ENCODE results near the gene PAIP1.
"Not testable (repeated sequence)": the region's sequence is repeated elsewhere in the genome, so short reads cannot be mapped to it uniquely, and the experiment has no call there.

PAIP1 gene

GRCh38 chr5:43598927-43599326 lies 42.0 kb upstream of the PAIP1 start:
- not testable (repeated sequence) for H3K23ac ChIP-seq (ENCODE audit: low read depth, low read length, poor library complexity); H2BK12ac ChIP-seq (ENCODE audit: low read length); H4K91ac ChIP-seq (ENCODE audit: low read depth, low read length, poor library complexity); H3K4me2 ChIP-seq (ENCODE audit: insufficient read depth, low read length, poor library complexity, severe bottlenecking); H3K18ac ChIP-seq (ENCODE audit: low read length); H2AK5ac ChIP-seq (ENCODE audit: low read depth, low read length); H3K36me3 ChIP-seq (replicated peaks in 1 of 2; ENCODE audit: control insufficient read depth in 2 of 2, insufficient read depth in 2 of 2, low read length in 2 of 2); H2BK120ac ChIP-seq (ENCODE audit: low read depth, low read length); H3K27ac ChIP-seq (replicated peaks; ENCODE audit: low read length); H3K4me3 ChIP-seq (ENCODE audit: low read length in 2 of 2); H3K14ac ChIP-seq (ENCODE audit: low read length); H4K8ac ChIP-seq (ENCODE audit: low read depth, low read length); H3K9ac ChIP-seq (ENCODE audit: low read depth, low read length, poor library complexity); H2BK5ac ChIP-seq (ENCODE audit: low read length); H3K4ac ChIP-seq (ENCODE audit: low read length); H2AFZ ChIP-seq (ENCODE audit: low read length); H3K27me3 ChIP-seq (ENCODE audit: control insufficient read depth in 3 of 3, insufficient read depth in 3 of 3, low read depth in 1 of 3, low read length in 3 of 3); DNase-seq (ENCODE audit: low spot score); H2BK15ac ChIP-seq (ENCODE audit: low read length); H3K4me1 ChIP-seq (ENCODE audit: control insufficient read depth in 2 of 2, insufficient read depth in 1 of 2, low read depth in 1 of 2, low read length in 2 of 2); H3K79me1 ChIP-seq (ENCODE audit: low read depth, low read length); H3K9me3 ChIP-seq (replicated peaks in 1 of 2; ENCODE audit: control insufficient read depth in 2 of 2, insufficient read depth in 1 of 2, low read depth in 1 of 2, low read length in 2 of 2)
- WGBS, 2 donors (ENCODE audit: extremely low coverage in 2 of 2, insufficient read length in 2 of 2, insufficient replicate concordance in 1 of 2): no CpG with 5 or more reads among the region's 1 CpG

DNA sequence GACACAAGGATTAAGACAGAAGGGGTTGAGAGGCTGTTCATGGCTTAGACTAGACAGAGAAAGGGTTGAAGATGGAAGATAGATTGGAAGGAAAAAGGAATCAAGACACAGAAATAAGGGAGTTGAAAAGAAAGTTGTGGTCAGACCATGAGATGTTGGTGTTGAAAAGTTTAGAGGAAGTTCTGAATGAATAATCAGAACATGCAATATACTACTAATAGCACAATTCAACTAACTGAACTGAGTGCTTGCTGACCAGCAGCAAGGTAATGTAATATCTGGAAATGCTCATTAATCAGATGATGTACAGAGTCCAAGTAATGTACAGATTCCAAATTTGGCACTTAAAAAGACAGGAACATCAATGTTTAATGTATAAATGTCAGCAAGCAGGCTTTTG lies 35.5 kb upstream of the PAIP1 start:
- H2BK12ac ChIP-seq (ENCODE audit: low read length): no peak overlapping the region
- no peak overlapping the region for H2BK15ac ChIP-seq (ENCODE audit: low read length)
- peaks cover 0 to 3% of the 10 kb centered on the region in 2 donors for H3K36me3 ChIP-seq (replicated peaks in 1 of 2; ENCODE audit: control insufficient read depth in 2 of 2, insufficient read depth in 2 of 2, low read length in 2 of 2)
- H3K4me1 ChIP-seq (ENCODE audit: control insufficient read depth in 2 of 2, insufficient read depth in 1 of 2, low read depth in 1 of 2, low read length in 2 of 2): no peaks in the 10 kb centered on the region
- no peak overlapping the region for H3K27ac ChIP-seq (replicated peaks; ENCODE audit: low read length)
- no peak overlapping the region for H2AFZ ChIP-seq (ENCODE audit: low read length)
- no peak overlapping the region for H2BK120ac ChIP-seq (ENCODE audit: low read depth, low read length)
- no peak overlapping the region for H3K9ac ChIP-seq (ENCODE audit: low read depth, low read length, poor library complexity)
- H4K8ac ChIP-seq (ENCODE audit: low read depth, low read length): no peak overlapping the region
- H3K18ac ChIP-seq (ENCODE audit: low read length): no peak overlapping the region
- no peaks in the 10 kb centered on the region for H3K27me3 ChIP-seq (ENCODE audit: control insufficient read depth in 3 of 3, insufficient read depth in 3 of 3, low read depth in 1 of 3, low read length in 3 of 3)
- no peaks in the 10 kb centered on the region for H3K79me1 ChIP-seq (ENCODE audit: low read depth, low read length)
- no peak overlapping the region for H3K4ac ChIP-seq (ENCODE audit: low read length)
- DNase-seq (ENCODE audit: low spot score): no peak
- H2BK5ac ChIP-seq (ENCODE audit: low read length): no peak overlapping the region
- no peak overlapping the region for H2AK5ac ChIP-seq (ENCODE audit: low read depth, low read length)
- no peak overlapping the region for H3K23ac ChIP-seq (ENCODE audit: low read depth, low read length, poor library complexity)
- H3K9me3 ChIP-seq (replicated peaks in 1 of 2; ENCODE audit: control insufficient read depth in 2 of 2, insufficient read depth in 1 of 2, low read depth in 1 of 2, low read length in 2 of 2): no peaks in the 10 kb centered on the region
- H3K4me2 ChIP-seq (ENCODE audit: insufficient read depth, low read length, poor library complexity, severe bottlenecking): no peak overlapping the region
- no peak overlapping the region for H3K4me3 ChIP-seq (ENCODE audit: low read length in 2 of 2)
- no peak overlapping the region for H4K91ac ChIP-seq (ENCODE audit: low read depth, low read length, poor library complexity)
- H3K14ac ChIP-seq (ENCODE audit: low read length): no peak overlapping the region

DNA sequence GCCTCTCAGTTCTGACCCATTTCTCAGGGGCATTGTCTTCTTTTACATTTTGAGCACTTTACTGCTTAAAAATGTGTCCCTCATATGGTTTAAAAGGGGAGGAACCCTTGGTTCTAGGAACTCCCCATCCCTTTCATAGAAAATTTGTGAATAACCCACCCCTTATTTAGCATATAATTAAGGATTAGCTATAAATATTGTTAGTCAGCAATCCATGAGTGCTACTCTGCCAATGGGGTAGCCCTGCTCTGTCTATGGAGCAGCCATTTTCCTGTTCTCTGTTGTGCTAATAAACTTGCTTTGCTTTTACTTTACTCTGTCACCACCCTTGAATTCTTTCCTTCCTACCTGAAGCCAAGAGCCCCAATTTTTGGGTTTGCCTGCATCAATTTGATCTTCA lies 33.8 kb upstream of the PAIP1 start:
- no peak overlapping the region for H2BK12ac ChIP-seq (ENCODE audit: low read length)
- no peak overlapping the region for H3K4me2 ChIP-seq (ENCODE audit: insufficient read depth, low read length, poor library complexity, severe bottlenecking)
- no peak overlapping the region for H4K91ac ChIP-seq (ENCODE audit: low read depth, low read length, poor library complexity)
- H3K4me1 ChIP-seq (ENCODE audit: control insufficient read depth in 2 of 2, insufficient read depth in 1 of 2, low read depth in 1 of 2, low read length in 2 of 2): no peaks in the 10 kb centered on the region
- no peak overlapping the region for H2BK5ac ChIP-seq (ENCODE audit: low read length)
- no peak for DNase-seq (ENCODE audit: low spot score)
- H2AFZ ChIP-seq (ENCODE audit: low read length): no peak overlapping the region
- H3K36me3 ChIP-seq (replicated peaks in 1 of 2; ENCODE audit: control insufficient read depth in 2 of 2, insufficient read depth in 2 of 2, low read length in 2 of 2): peaks cover 0 to 2% of the 10 kb centered on the region in 2 donors
- no peak overlapping the region for H3K4me3 ChIP-seq (ENCODE audit: low read length in 2 of 2)
- no peak overlapping the region for H2BK15ac ChIP-seq (ENCODE audit: low read length)
- H2BK120ac ChIP-seq (ENCODE audit: low read depth, low read length): no peak overlapping the region
- no peaks in the 10 kb centered on the region for H3K79me1 ChIP-seq (ENCODE audit: low read depth, low read length)
- H3K23ac ChIP-seq (ENCODE audit: low read depth, low read length, poor library complexity): no peak overlapping the region
- H3K18ac ChIP-seq (ENCODE audit: low read length): no peak overlapping the region
- no peak overlapping the region for H4K8ac ChIP-seq (ENCODE audit: low read depth, low read length)
- H3K9me3 ChIP-seq (replicated peaks in 1 of 2; ENCODE audit: control insufficient read depth in 2 of 2, insufficient read depth in 1 of 2, low read depth in 1 of 2, low read length in 2 of 2): no peaks in the 10 kb centered on the region
- no peak overlapping the region for H2AK5ac ChIP-seq (ENCODE audit: low read depth, low read length)
- no peak overlapping the region for H3K27ac ChIP-seq (replicated peaks; ENCODE audit: low read length)
- H3K27me3 ChIP-seq (ENCODE audit: control insufficient read depth in 3 of 3, insufficient read depth in 3 of 3, low read depth in 1 of 3, low read length in 3 of 3): no peaks in the 10 kb centered on the region
- no peak overlapping the region for H3K9ac ChIP-seq (ENCODE audit: low read depth, low read length, poor library complexity)
- H3K4ac ChIP-seq (ENCODE audit: low read length): no peak overlapping the region
- H3K14ac ChIP-seq (ENCODE audit: low read length): no peak overlapping the region

- no CpG with 5 or more reads among the region's 1 CpG for WGBS, 2 donors (ENCODE audit: extremely low coverage in 2 of 2, insufficient read length in 2 of 2, insufficient replicate concordance in 1 of 2)
- Histone ChIP-seq H3K9ac (ENCODE audit: low read depth, low read length, poor library complexity) (no peak overlapping the region), H3K79me1 (ENCODE audit: low read depth, low read length) (no peaks in the 10 kb centered on the region), H2BK12ac (ENCODE audit: low read length) (no peak overlapping the region), H3K9me3 (replicated peaks in 1 of 2; ENCODE audit: control insufficient read depth in 2 of 2, insufficient read depth in 1 of 2, low read depth in 1 of 2, low read length in 2 of 2) (peaks cover 2 to 7% of the 10 kb centered on the region in 2 donors), H3K18ac (ENCODE audit: low read length) (no peak overlapping the region), H2BK120ac (ENCODE audit: low read depth, low read length) (no peak overlapping the region), H3K4ac (ENCODE audit: low read length) (no peak overlapping the region), H4K91ac (ENCODE audit: low read depth, low read length, poor library complexity) (no peak overlapping the region), H3K4me3 (ENCODE audit: low read length in 2 of 2) (no peak overlapping the region), H3K23ac (ENCODE audit: low read depth, low read length, poor library complexity) (no peak overlapping the region), H2AFZ (ENCODE audit: low read length) (no peak overlapping the region), H2BK5ac (ENCODE audit: low read length) (no peak overlapping the region), H3K4me2 (ENCODE audit: insufficient read depth, low read length, poor library complexity, severe bottlenecking) (no peak overlapping the region), H3K14ac (ENCODE audit: low read length) (no peak overlapping the region), H4K8ac (ENCODE audit: low read depth, low read length) (no peak overlapping the region), H3K4me1 (ENCODE audit: control insufficient read depth in 2 of 2, insufficient read depth in 1 of 2, low read depth in 1 of 2, low read length in 2 of 2) (no peaks in the 10 kb centered on the region), H2BK15ac (ENCODE audit: low read length) (no peak overlapping the region), H2AK5ac (ENCODE audit: low read depth, low read length) (no peak overlapping the region), H3K27me3 (ENCODE audit: control insufficient read depth in 3 of 3, insufficient read depth in 3 of 3, low read depth in 1 of 3, low read length in 3 of 3) (no peaks in the 10 kb centered on the region), H3K36me3 (replicated peaks in 1 of 2; ENCODE audit: control insufficient read depth in 2 of 2, insufficient read depth in 2 of 2, low read length in 2 of 2) (peaks cover 0 to 2% of the 10 kb centered on the region in 2 donors), H3K27ac (replicated peaks; ENCODE audit: low read length) (no peak overlapping the region)
- no peak for DNase-seq (ENCODE audit: low spot score)
Measured at GRCh38 chr5:43589310-43589709, 32.4 kb upstream of the PAIP1 start.

All from neuronal stem cell (in vitro differentiated cells).